ENCODE data around the gene TMEM179.

Gene TMEM179

GRCh38 chr14:104556256-104557021, 48.1 kb downstream of the TMEM179 start:
- no peak for DNase-seq (ENCODE audit: low read depth, low spot score)

GRCh38 chr14:104555430-104556255, 48.9 kb downstream of the TMEM179 start:
- no peak for DNase-seq (ENCODE audit: low read depth, low spot score)

- no peak for DNase-seq (ENCODE audit: low read depth, low spot score)
These were observed 49.8 kb downstream of the TMEM179 start for GRCh38 chr14:104554608-104555429.

- no peak for DNase-seq (ENCODE audit: low read depth, low spot score)
These were observed 50.4 kb downstream of the TMEM179 start for GRCh38 chr14:104554088-104554607.

- no peak for DNase-seq (ENCODE audit: low read depth, low spot score)
These were observed 51.1 kb downstream of the TMEM179 start for GRCh38 chr14:104553166-104554087.

GRCh38 chr14:104552738-104553125, 51.8 kb downstream of the TMEM179 start:
- no peak for DNase-seq (ENCODE audit: low read depth, low spot score)

- no peak for DNase-seq (ENCODE audit: low read depth, low spot score)
These were observed 52.5 kb downstream of the TMEM179 start for GRCh38 chr14:104551851-104552737.

- DNase-seq (ENCODE audit: low read depth, low spot score), result no peak
These were observed 53.5 kb downstream of the TMEM179 start for GRCh38 chr14:104550861-104551728.

GRCh38 chr14:104550340-104550860, 54.2 kb downstream of the TMEM179 start:
- DNase-seq (ENCODE audit: low read depth, low spot score), result no peak

GRCh38 chr14:104549536-104550339, 54.8 kb downstream of the TMEM179 start:
- DNase-seq (ENCODE audit: low read depth, low spot score), result no peak

- no peak for DNase-seq (ENCODE audit: low read depth, low spot score)
These were observed 55.6 kb downstream of the TMEM179 start for GRCh38 chr14:104548802-104549535.

GRCh38 chr14:104547998-104548700, 56.4 kb downstream of the TMEM179 start:
- DNase-seq (ENCODE audit: low read depth, low spot score), result no peak

GRCh38 chr14:104547310-104547997, 57.1 kb downstream of the TMEM179 start:
- no peak for DNase-seq (ENCODE audit: low read depth, low spot score)

GRCh38 chr14:104546591-104547309, 57.8 kb downstream of the TMEM179 start:
- no peak for DNase-seq (ENCODE audit: low read depth, low spot score)

GRCh38 chr14:104545942-104546501, 58.5 kb downstream of the TMEM179 start:
- DNase-seq (ENCODE audit: low read depth, low spot score), result no peak

Measured in ELF-1 (cell line).